ENCODE results near the gene CD3D.

DNA sequence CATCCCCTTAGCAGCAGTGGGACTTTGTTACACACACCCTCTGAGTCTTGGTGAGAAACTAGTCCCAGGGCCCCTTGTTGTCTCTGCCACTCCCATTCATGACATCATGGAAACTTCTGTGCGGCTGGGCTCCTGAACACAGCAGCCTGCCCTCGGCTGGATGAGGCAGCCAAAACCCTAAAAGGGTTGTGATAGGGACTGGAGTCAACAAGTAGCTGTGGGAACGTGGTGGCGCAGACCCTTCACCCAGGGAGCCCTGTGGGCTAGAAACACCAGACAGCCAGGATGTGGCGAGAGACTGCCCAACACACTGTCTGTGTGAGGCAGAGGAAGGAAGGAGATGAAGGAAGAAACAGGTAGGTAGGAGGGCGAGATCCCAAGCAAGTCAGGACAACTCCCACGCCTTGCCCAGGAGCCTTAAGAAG, 3.9 kb downstream of the CD3D start:
- TF ChIP-seq EZH2 (IDR thresholded peaks at IDR 0.05; ENCODE audit: borderline replicate concordance, low read depth, low read length, severe bottlenecking) (no peak), JUN (IDR thresholded peaks at IDR 0.05; ENCODE audit: borderline replicate concordance, insufficient read depth, insufficient read length, low read depth) (no peak), MYC (IDR thresholded peaks at IDR 0.05; ENCODE audit: low read depth, low read length) (no peak), POLR2A (IDR thresholded peaks at IDR 0.05; ENCODE audit: low read depth, low read length) (no peak), POLR2AphosphoS5 (IDR thresholded peaks at IDR 0.05; ENCODE audit: insufficient read depth, low read depth, low read length) (no peak), GATA2 (IDR thresholded peaks at IDR 0.05; ENCODE audit: insufficient read depth, insufficient read length, low read depth, low read length) (no peak), FOS (IDR thresholded peaks at IDR 0.05; ENCODE audit: borderline replicate concordance, insufficient read depth, low read length) (no peak)
- TF ChIP-seq, protein P1, sequence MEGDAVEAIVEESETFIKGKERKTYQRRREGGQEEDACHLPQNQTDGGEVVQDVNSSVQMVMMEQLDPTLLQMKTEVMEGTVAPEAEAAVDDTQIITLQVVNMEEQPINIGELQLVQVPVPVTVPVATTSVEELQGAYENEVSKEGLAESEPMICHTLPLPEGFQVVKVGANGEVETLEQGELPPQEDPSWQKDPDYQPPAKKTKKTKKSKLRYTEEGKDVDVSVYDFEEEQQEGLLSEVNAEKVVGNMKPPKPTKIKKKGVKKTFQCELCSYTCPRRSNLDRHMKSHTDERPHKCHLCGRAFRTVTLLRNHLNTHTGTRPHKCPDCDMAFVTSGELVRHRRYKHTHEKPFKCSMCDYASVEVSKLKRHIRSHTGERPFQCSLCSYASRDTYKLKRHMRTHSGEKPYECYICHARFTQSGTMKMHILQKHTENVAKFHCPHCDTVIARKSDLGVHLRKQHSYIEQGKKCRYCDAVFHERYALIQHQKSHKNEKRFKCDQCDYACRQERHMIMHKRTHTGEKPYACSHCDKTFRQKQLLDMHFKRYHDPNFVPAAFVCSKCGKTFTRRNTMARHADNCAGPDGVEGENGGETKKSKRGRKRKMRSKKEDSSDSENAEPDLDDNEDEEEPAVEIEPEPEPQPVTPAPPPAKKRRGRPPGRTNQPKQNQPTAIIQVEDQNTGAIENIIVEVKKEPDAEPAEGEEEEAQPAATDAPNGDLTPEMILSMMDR (IDR thresholded peaks at IDR 0.05; ENCODE audit: extremely low read depth in 1 of 2, insufficient read depth in 1 of 2, low read depth in 1 of 2, low read length in 2 of 2): no peak
- TF ChIP-seq, protein P2, sequence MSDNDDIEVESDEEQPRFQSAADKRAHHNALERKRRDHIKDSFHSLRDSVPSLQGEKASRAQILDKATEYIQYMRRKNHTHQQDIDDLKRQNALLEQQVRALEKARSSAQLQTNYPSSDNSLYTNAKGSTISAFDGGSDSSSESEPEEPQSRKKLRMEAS (IDR thresholded peaks at IDR 0.05; ENCODE audit: insufficient read depth, insufficient read length): no peak
